ENCODE results near the gene STX4.

STX4 gene

GRCh38 chr16:31071861-31072260, 38.5 kb downstream of the STX4 start:
- TF ChIP-seq ISL1 (CRISPR knock-in tag; IDR thresholded peaks at IDR 0.05), result no peak
- no peak for TF ChIP-seq ZNF565 (CRISPR knock-in tag; conservative IDR thresholded peaks at IDR 0.05; ENCODE audit: low read depth)
- TF ChIP-seq, protein P1, sequence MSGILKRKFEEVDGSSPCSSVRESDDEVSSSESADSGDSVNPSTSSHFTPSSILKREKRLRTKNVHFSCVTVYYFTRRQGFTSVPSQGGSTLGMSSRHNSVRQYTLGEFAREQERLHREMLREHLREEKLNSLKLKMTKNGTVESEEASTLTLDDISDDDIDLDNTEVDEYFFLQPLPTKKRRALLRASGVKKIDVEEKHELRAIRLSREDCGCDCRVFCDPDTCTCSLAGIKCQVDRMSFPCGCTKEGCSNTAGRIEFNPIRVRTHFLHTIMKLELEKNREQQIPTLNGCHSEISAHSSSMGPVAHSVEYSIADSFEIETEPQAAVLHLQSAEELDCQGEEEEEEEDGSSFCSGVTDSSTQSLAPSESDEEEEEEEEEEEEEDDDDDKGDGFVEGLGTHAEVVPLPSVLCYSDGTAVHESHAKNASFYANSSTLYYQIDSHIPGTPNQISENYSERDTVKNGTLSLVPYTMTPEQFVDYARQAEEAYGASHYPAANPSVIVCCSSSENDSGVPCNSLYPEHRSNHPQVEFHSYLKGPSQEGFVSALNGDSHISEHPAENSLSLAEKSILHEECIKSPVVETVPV (CRISPR knock-in tag; IDR thresholded peaks at IDR 0.05), result no peak
- TF ChIP-seq ZNF70 (CRISPR knock-in tag; IDR thresholded peaks at IDR 0.05), result no peak
- TF ChIP-seq BACH2 (CRISPR knock-in tag; IDR thresholded peaks at IDR 0.05; ENCODE audit: borderline replicate concordance), result no peak
- TF ChIP-seq ZNF8 (CRISPR knock-in tag; IDR thresholded peaks at IDR 0.05), result no peak
- TF ChIP-seq, protein P2, sequence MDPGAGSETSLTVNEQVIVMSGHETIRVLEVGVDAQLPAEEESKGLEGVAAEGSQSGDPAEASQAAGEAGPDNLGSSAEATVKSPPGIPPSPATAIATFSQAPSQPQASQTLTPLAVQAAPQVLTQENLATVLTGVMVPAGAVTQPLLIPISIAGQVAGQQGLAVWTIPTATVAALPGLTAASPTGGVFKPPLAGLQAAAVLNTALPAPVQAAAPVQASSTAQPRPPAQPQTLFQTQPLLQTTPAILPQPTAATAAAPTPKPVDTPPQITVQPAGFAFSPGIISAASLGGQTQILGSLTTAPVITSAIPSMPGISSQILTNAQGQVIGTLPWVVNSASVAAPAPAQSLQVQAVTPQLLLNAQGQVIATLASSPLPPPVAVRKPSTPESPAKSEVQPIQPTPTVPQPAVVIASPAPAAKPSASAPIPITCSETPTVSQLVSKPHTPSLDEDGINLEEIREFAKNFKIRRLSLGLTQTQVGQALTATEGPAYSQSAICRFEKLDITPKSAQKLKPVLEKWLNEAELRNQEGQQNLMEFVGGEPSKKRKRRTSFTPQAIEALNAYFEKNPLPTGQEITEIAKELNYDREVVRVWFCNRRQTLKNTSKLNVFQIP (CRISPR knock-in tag; IDR thresholded peaks at IDR 0.05; ENCODE audit: borderline replicate concordance, low read depth), result no peak
- TF ChIP-seq RARB (CRISPR knock-in tag; IDR thresholded peaks at IDR 0.05), result no peak
- TF ChIP-seq CSDC2 (CRISPR knock-in tag; IDR thresholded peaks at IDR 0.05), result no peak
- no peak for TF ChIP-seq ZFP30 (CRISPR knock-in tag; IDR thresholded peaks at IDR 0.05)
- ATAC-seq, result no peak

DNA sequence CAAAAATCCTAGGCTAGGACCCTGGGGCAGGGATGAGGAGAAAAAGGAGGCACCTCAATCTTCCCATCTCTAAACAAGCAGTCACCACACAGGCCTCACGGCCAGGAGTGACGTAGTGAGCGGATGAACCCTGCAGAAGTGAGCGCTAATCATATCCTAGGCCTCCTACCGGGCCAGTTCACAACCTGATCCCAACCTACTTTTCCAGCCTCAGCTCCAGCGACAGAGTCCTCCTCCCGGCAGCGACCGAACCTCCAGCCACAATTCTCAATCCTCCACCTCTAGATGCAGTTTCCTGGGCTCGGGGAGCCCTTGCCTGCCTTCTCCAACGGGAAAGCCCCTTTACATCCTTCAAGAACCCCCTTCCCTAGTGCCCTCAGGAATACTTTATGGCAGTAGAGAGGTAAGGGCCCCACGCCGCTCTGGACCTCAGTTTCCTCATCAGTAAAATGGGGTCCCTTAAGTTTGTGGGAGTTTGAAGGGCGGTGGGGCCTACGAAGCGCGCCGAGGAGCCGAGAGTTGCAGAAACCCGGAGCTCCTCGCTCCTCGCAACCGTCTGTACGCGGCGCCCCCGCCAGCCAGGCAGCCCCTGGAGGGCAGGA, 39.3 kb downstream of the STX4 start:
- peak; percentile 14 for ATAC-seq

More for the DNA sequence above, 39.3 kb downstream of the STX4 start:
- TF ChIP-seq ARNTL (CRISPR knock-in tag; IDR thresholded peaks at IDR 0.05; ENCODE audit: borderline replicate concordance, low read depth), result no peak
- TF ChIP-seq PATZ1 (CRISPR knock-in tag; IDR thresholded peaks at IDR 0.05; ENCODE audit: borderline replicate concordance), result no peak
- TF ChIP-seq BACH2 (CRISPR knock-in tag; IDR thresholded peaks at IDR 0.05; ENCODE audit: borderline replicate concordance), result no peak
- no peak for TF ChIP-seq TOX (CRISPR knock-in tag; IDR thresholded peaks at IDR 0.05; ENCODE audit: borderline replicate concordance)
- TF ChIP-seq ZFP30 (CRISPR knock-in tag; IDR thresholded peaks at IDR 0.05), result no peak
- TF ChIP-seq ZC3H10 (CRISPR knock-in tag; IDR thresholded peaks at IDR 0.05), result no peak
- TF ChIP-seq, protein P3, sequence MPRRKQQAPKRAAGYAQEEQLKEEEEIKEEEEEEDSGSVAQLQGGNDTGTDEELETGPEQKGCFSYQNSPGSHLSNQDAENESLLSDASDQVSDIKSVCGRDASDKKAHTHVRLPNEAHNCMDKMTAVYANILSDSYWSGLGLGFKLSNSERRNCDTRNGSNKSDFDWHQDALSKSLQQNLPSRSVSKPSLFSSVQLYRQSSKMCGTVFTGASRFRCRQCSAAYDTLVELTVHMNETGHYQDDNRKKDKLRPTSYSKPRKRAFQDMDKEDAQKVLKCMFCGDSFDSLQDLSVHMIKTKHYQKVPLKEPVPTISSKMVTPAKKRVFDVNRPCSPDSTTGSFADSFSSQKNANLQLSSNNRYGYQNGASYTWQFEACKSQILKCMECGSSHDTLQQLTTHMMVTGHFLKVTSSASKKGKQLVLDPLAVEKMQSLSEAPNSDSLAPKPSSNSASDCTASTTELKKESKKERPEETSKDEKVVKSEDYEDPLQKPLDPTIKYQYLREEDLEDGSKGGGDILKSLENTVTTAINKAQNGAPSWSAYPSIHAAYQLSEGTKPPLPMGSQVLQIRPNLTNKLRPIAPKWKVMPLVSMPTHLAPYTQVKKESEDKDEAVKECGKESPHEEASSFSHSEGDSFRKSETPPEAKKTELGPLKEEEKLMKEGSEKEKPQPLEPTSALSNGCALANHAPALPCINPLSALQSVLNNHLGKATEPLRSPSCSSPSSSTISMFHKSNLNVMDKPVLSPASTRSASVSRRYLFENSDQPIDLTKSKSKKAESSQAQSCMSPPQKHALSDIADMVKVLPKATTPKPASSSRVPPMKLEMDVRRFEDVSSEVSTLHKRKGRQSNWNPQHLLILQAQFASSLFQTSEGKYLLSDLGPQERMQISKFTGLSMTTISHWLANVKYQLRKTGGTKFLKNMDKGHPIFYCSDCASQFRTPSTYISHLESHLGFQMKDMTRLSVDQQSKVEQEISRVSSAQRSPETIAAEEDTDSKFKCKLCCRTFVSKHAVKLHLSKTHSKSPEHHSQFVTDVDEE (CRISPR knock-in tag; IDR thresholded peaks at IDR 0.05), result no peak
- TF ChIP-seq OSR1 (CRISPR knock-in tag; IDR thresholded peaks at IDR 0.05), result no peak
- TF ChIP-seq, protein P1 (CRISPR knock-in tag; IDR thresholded peaks at IDR 0.05), result no peak
- TF ChIP-seq RARB (CRISPR knock-in tag; IDR thresholded peaks at IDR 0.05), result no peak
- no peak for TF ChIP-seq ZNF70 (CRISPR knock-in tag; IDR thresholded peaks at IDR 0.05)
- TF ChIP-seq ZNF565 (CRISPR knock-in tag; conservative IDR thresholded peaks at IDR 0.05; ENCODE audit: low read depth), result no peak
- TF ChIP-seq SNAI2 (CRISPR knock-in tag; IDR thresholded peaks at IDR 0.05), result no peak
- no peak for TF ChIP-seq TCF4 (CRISPR knock-in tag; IDR thresholded peaks at IDR 0.05; ENCODE audit: borderline replicate concordance)
- no peak for TF ChIP-seq ISL1 (CRISPR knock-in tag; IDR thresholded peaks at IDR 0.05)
- TF ChIP-seq CSDC2 (CRISPR knock-in tag; IDR thresholded peaks at IDR 0.05), result no peak
